ENCODE measurements around the gene KCNK4. TPM values are rescaled to one million over a fixed set of nuclear protein-coding genes. Genes with fewer than 3 reads are reported as not detected.

Gene KCNK4
- total RNA-seq, 1 donor from 2014 or later = not detected

- H3K4me1 ChIP-seq = peaks cover 52% of the 10 kb centered on the region
- intact Hi-C loops (cut with micrococcal nuclease) = no loop called here
- peaks cover 32% of the 10 kb centered on the region for H3K27me3 ChIP-seq (ENCODE audit: low read depth)
- no peak overlapping the region for H3K4me3 ChIP-seq
- TF ChIP-seq, protein P1, sequence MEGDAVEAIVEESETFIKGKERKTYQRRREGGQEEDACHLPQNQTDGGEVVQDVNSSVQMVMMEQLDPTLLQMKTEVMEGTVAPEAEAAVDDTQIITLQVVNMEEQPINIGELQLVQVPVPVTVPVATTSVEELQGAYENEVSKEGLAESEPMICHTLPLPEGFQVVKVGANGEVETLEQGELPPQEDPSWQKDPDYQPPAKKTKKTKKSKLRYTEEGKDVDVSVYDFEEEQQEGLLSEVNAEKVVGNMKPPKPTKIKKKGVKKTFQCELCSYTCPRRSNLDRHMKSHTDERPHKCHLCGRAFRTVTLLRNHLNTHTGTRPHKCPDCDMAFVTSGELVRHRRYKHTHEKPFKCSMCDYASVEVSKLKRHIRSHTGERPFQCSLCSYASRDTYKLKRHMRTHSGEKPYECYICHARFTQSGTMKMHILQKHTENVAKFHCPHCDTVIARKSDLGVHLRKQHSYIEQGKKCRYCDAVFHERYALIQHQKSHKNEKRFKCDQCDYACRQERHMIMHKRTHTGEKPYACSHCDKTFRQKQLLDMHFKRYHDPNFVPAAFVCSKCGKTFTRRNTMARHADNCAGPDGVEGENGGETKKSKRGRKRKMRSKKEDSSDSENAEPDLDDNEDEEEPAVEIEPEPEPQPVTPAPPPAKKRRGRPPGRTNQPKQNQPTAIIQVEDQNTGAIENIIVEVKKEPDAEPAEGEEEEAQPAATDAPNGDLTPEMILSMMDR (IDR thresholded peaks at IDR 0.05; ENCODE audit: borderline replicate concordance) = no peak
- H3K9me3 ChIP-seq (replicated peaks) = no peaks in the 10 kb centered on the region
- no peak overlapping the region for H3K27ac ChIP-seq (replicated peaks)
- DNase-seq = no peak
- H3K36me3 ChIP-seq = no peaks in the 10 kb centered on the region
Observed at GRCh38 chr11:64287676-64288352, 3.3 kb upstream of the KCNK4 start.

GRCh38 chr11:64288353-64288750 is 2.8 kb upstream of the KCNK4 start:
- TF ChIP-seq, protein P1 (IDR thresholded peaks at IDR 0.05; ENCODE audit: borderline replicate concordance) = no peak
- intact Hi-C loops (cut with micrococcal nuclease) = no loop called here

DNA sequence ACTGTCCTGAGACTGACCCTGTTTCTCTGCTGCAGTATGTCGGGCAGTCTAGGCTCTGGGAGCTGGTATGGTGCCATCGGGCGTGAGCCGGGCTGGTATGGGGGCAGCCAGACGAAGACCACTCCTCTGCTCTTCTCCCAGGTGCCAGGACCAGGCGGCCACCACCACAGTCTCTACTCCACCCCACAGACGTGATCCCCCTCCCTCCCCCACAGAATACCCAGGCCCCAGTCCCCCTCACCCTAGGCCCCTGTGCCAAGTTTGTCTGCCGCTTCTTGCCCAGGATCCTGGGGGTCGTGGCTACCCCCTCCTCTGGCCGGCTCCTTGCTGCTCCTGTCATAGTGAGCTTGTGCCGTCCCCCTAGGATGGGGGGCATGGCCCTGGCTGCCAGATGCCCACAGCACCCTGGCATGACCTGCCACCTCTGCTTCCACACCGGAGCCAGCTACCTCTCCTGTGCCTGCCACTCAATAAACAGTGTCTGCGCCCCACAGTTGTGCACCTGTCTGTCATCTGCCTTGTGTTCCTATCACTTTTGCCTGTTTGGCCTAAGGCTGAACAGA is 2.0 kb upstream of the KCNK4 start:
- intact Hi-C loops (cut with micrococcal nuclease) = no loop called here
- H3K36me3 ChIP-seq = no peaks in the 10 kb centered on the region
- TF ChIP-seq, protein P1 (IDR thresholded peaks at IDR 0.05; ENCODE audit: borderline replicate concordance) = no peak
- no peak for DNase-seq
- peaks cover 40% of the 10 kb centered on the region for H3K4me1 ChIP-seq
- H3K27me3 ChIP-seq (ENCODE audit: low read depth) = peaks cover 44% of the 10 kb centered on the region
- no peaks in the 10 kb centered on the region for H3K9me3 ChIP-seq (replicated peaks)
- no peak overlapping the region for H3K27ac ChIP-seq (replicated peaks)
- no peak overlapping the region for H3K4me3 ChIP-seq

More at GRCh38 chr11:64288353-64288750, 2.8 kb upstream of the KCNK4 start:
- no peak for DNase-seq
- peaks cover 47% of the 10 kb centered on the region for H3K4me1 ChIP-seq
- H3K36me3 ChIP-seq = no peaks in the 10 kb centered on the region
- H3K4me3 ChIP-seq = no peak overlapping the region
- no peak overlapping the region for H3K27ac ChIP-seq (replicated peaks)
- peaks cover 37% of the 10 kb centered on the region for H3K27me3 ChIP-seq (ENCODE audit: low read depth)
- H3K9me3 ChIP-seq (replicated peaks) = no peaks in the 10 kb centered on the region

DNA sequence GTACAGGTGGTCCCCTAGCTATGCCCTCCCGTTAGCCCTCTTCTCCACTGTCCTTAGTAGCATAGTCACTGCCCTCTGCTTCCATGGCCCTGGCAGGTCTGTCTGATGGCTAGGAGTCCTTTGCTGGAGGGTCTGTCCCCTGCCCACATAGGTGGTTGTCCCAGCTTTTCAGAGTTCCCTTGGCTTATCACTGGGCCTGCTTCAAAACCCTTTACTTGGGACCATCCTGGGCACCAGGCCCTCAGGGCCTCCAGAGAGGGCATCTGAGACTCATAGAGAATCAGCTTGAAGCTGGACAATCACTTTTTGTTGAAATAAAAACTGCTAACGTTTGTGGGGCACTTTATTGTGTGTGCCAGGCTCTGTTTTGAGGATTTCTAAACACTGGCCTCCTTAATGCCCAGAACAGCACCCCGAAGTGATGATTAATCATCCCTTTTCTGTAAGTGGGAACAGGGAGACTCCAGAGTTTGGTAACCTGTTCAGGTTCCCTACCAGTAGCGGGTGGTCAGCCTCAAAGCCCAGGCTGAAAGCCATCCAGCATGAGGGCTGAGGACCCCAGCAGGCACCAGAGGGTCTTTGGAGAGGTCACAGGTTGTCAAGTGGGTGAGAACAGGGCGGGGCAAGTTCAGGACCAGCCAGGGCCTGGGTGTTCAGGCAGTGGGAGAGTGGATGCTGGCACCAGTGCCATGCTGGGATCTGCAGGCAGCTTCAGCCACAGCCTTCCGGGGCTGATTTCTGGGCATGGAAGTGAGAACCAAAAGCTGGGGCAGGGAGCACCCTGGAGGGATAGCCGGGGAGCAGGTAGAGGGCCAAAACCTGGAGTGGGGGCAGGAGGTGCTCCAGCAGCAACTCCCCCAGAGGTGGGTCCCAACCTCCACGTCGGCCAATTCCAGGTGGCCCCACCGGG is 495 bp upstream of the KCNK4 start:
- Histone ChIP-seq H3K4me3 (peak overlapping the region; percentile 61), H3K27ac (replicated peaks) (no peak overlapping the region), H3K36me3 (no peaks in the 10 kb centered on the region), H3K9me3 (replicated peaks) (no peaks in the 10 kb centered on the region), H3K4me1 (peaks cover 27% of the 10 kb centered on the region), H3K27me3 (ENCODE audit: low read depth) (peaks cover 60% of the 10 kb centered on the region)
- DNase-seq = no peak
- TF ChIP-seq, protein P1 (IDR thresholded peaks at IDR 0.05; ENCODE audit: borderline replicate concordance) = no peak
- intact Hi-C loops (cut with micrococcal nuclease) = no loop called here

DNA sequence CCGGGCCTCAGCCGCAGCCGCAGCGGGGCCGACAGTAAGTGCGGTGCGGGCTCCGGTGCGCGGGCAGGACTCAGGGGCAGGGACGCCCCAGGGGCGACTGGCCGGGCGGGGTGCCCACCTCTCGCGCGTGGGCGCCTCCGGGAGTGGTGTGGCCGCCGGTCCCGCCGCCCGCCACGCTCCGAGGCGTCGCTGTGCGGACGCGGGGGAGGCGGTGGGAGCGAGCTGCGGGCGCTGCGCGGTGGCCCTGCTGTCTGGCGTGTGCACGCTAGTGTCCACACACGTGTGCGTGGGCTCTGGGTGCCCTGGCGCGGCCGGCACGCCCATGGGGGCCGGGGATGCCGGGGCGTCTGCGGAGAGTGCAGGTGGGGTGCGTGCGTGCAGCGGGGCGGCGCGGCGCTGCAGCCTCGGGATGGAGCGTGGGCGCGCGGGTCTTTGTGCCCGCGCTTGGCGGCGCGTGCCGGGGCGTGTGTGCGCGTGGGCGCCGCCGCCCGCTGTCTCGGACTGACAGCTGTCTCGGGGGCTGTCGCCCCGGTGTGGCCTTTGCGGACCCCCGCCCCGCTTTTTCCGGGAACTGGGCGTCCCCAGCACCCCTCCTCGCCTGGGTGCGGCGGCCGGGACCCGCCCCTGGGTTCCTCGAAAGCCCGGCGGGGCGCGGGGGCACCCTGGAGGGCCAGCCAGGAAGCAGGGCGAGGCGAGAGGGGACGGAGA is 804 bp downstream of the KCNK4 start:
- TF ChIP-seq, protein P1 (IDR thresholded peaks at IDR 0.05; ENCODE audit: borderline replicate concordance) = no peak
- no peak for DNase-seq
- Histone ChIP-seq H3K4me3 (peak overlapping the region; percentile 61), H3K36me3 (no peaks in the 10 kb centered on the region), H3K27me3 (ENCODE audit: low read depth) (peaks cover 73% of the 10 kb centered on the region), H3K27ac (replicated peaks) (no peak overlapping the region), H3K9me3 (replicated peaks) (no peaks in the 10 kb centered on the region), H3K4me1 (peaks cover 18% of the 10 kb centered on the region)
- intact Hi-C loops (cut with micrococcal nuclease) = no loop called here

Measured in left ventricle myocardium inferior (tissue), 1 donor.